ENCODE data around the gene CLUH.
"Not testable (repeated sequence)": the region's sequence is repeated elsewhere in the genome, so short reads cannot be mapped to it uniquely, and the experiment has no call there.

Gene CLUH

GRCh38 chr17:2691965-2692780 is 19.4 kb downstream of the CLUH start:
- DNase-seq, result no peak
- TF ChIP-seq GATA1 (IDR thresholded peaks at IDR 0.05; ENCODE audit: low read depth, low read length) (no peak), POLR2A (IDR thresholded peaks at IDR 0.05; ENCODE audit: low read length) (no peak)

- DNase-seq, result no peak
- TF ChIP-seq GATA1 (IDR thresholded peaks at IDR 0.05; ENCODE audit: low read depth, low read length) (no peak), POLR2A (IDR thresholded peaks at IDR 0.05; ENCODE audit: low read length) (no peak)
Observed at GRCh38 chr17:2691069-2691871, 20.3 kb downstream of the CLUH start.

DNA sequence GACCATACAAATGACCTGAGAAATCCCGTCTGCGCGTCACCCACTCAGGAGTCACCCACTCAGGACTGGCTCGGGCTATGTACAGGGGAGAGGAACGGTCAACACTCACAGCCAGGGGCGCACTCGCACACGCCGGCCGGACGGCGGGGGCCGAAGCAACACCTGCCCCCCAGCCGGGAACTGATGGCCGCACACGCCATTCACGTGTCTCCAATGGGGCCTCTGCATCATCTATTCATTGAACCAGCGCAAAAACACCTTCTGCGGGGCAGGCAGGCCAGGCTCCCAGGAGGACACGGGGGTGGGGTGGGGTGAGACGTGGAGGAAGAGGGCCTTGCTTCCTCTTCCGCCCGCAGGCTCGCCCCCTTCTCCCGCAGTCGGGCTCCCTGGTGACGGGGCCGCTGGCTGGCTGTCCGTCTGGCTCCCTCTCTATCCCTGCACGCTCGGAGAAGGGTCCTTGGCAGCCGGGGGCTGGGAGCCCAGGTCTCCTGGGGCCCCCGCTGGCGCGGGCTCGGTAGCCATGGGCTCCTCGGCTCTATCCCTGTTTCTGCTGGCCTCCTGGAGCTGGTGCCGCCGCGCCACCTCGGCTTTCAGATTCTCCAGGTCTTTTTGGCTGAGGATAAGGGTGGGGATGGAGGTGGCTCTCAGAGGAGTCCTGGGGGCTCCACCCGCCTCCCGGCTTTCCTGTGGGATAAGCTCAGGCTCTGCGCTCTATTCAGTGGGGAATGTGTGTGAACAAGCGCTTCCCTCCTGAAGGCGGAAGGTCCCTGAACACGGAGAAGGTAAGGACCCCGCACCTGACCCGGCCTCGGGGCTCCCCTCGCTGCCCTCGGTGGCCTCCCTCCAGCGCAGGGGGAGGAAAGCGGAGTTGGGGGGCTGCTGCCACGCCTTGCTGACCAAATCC is 21.1 kb downstream of the CLUH start:
- TF ChIP-seq POLR2A (IDR thresholded peaks at IDR 0.05; ENCODE audit: low read length) (no peak), GATA1 (IDR thresholded peaks at IDR 0.05; ENCODE audit: low read depth, low read length) (no peak)
- no peak for DNase-seq

- TF ChIP-seq POLR2A (IDR thresholded peaks at IDR 0.05; ENCODE audit: low read length) (no peak), GATA1 (IDR thresholded peaks at IDR 0.05; ENCODE audit: low read depth, low read length) (no peak)
- DNase-seq, result no peak
Observed at GRCh38 chr17:2689411-2690164, 22.0 kb downstream of the CLUH start.

DNA sequence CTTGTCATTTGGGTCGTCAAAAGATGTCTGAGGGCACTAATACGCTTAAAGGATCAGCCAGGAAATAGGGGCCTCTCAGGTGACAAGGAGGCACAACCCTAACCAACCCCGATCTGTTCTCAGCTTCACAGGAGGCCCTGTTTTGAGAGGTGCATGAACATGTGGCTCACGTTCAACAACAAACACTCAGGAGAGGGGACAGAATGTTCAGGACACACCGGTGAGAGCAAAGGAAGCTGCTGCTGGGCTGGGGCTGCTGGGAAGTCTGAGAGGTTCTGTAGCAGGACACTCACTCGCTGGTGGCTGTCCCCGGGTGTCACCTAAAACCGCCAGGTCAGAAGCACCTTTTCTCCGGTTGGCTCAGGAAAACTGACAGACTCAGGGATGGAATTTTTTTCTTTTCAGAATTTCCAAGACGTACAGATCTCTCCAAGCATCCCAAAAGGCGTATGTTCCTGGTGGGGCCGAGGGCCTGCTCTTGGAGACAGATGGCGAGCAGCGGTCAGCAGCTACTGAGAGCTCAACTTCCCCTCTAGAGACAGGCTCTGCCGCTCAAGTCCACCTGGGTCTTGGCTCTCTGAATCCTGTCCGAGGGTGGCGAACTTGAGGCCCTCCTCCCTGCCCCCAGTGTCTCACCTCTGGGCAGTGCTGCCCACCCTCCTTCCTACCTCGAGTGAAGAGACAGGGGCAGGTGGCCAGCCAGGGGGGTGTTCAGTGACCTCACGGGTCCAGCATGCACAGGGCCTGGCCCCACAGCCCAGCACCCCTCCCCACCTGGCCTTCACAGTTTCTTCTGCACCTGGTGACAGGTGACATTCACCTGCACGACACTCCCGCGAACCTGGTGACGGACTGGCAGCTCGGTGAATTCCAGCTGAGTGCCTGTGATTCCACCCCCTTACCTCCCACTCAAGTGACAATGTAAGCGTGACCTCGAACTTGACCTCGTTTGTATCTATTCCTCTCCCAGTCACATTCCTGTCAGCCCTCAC is 22.9 kb downstream of the CLUH start:
- no peak for TF ChIP-seq POLR2A (IDR thresholded peaks at IDR 0.05; ENCODE audit: low read length)
- TF ChIP-seq GATA1 (IDR thresholded peaks at IDR 0.05; ENCODE audit: low read depth, low read length), result no peak
- DNase-seq, result no peak

GRCh38 chr17:2687074-2687418 is 24.5 kb downstream of the CLUH start:
- no peak for TF ChIP-seq POLR2A (IDR thresholded peaks at IDR 0.05; ENCODE audit: low read length)
- no peak for DNase-seq

DNA sequence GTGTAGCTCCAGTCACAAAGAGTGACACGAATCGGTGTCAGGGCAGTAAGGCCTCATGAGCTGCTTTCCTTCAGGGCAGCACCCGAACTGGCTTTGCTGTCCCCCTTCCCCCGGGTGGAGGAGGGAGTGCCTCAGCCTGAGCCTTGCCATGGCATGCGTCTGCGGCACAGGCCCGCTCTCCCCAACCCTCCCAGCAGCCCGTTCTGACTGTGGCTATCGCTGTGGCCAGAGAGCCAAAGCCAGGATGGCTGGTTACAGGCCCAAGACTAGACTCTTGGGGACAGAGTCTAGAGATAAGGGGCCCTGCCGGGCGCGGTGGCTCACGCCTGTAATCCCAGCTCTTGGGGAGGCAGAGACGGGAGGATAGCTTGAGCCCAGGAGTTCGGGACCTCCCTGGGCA is 25.9 kb downstream of the CLUH start:
- no peak for TF ChIP-seq GATA1 (IDR thresholded peaks at IDR 0.05; ENCODE audit: low read depth, low read length)
- no peak for TF ChIP-seq POLR2A (IDR thresholded peaks at IDR 0.05; ENCODE audit: low read length)
- no peak for DNase-seq

- TF ChIP-seq POLR2A (IDR thresholded peaks at IDR 0.05; ENCODE audit: low read length), result no peak
- DNase-seq, result no peak
Observed at GRCh38 chr17:2684549-2684948, 27.0 kb downstream of the CLUH start.

GRCh38 chr17:2683912-2684311 is 27.7 kb downstream of the CLUH start:
- TF ChIP-seq GATA1 (IDR thresholded peaks at IDR 0.05; ENCODE audit: low read depth, low read length) (no peak), POLR2A (IDR thresholded peaks at IDR 0.05; ENCODE audit: low read length) (no peak)
- no peak for DNase-seq

DNA sequence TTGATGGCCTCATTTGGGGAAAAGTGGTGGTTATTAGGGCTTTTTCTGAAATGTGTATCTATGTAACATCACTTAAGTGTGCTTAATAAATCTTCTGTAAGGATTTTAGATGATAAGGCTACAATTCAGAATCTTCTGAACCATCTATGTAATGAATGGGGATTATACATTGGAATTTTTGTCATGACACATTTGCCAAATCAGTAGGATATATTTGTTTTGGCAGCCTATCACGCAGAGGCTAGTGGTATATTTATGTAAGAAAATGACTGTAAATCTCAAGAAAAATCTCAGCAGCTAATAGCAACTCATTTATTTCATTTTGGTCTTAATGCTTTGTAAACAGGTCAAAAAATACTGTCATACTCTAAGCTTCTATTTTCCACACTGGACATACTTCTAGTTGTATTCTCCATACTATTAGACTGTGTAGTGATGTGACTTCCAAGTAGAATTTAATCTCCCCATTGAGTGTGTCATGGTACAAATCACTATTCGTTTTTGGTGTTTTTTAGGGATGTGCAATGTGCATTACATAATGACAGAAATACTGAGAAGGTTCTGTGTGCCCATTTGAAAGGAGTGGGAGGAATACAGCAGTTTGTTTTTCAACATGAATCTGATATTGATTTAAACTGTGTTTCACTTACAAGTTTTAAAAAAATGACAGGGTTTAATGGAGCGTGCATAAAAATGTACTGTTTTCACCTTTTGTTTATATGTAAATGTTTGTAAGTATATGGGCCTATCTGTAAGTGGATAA is 29.2 kb downstream of the CLUH start:
- TF ChIP-seq GATA1 (IDR thresholded peaks at IDR 0.05; ENCODE audit: low read depth, low read length), result no peak
- no peak for TF ChIP-seq POLR2A (IDR thresholded peaks at IDR 0.05; ENCODE audit: low read length)
- DNase-seq, result no peak

DNA sequence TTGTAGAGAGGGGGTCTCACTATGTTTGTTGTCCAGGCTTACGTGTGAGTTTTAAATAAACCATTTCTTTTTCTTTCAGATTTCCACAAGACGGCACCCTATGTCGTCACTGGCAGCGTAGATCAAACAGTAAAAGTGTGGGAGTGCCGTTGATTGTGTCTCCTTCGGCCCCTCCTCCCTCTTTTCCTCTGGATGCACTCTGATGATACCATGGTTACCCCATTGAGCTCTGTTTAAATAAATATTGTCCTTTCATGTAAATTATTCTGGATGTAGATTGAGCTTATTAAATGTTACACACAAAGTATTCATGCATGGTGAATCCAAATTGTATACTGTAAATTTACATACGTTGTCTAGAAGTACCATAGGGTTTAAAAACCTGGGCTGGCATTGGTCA is 29.9 kb downstream of the CLUH start:
- DNase-seq, result no peak
- no peak for TF ChIP-seq POLR2A (IDR thresholded peaks at IDR 0.05; ENCODE audit: low read length)
- TF ChIP-seq GATA1 (IDR thresholded peaks at IDR 0.05; ENCODE audit: low read depth, low read length), result no peak

GRCh38 chr17:2680961-2681360 is 30.6 kb downstream of the CLUH start:
- TF ChIP-seq POLR2A (IDR thresholded peaks at IDR 0.05; ENCODE audit: low read length) (no peak), GATA1 (IDR thresholded peaks at IDR 0.05; ENCODE audit: low read depth, low read length) (no peak)

GRCh38 chr17:2679247-2679646 is 32.3 kb downstream of the CLUH start:
- DNase-seq, result not testable (repeated sequence)

More at GRCh38 chr17:2680961-2681360, 30.6 kb downstream of the CLUH start:
- DNase-seq, result no peak

Measured in erythroblast (primary cell).